Mononuclear cell (primary cell): Measurements from ENCODE around the gene LATS1. TPM values are rescaled to one million over a fixed set of nuclear protein-coding genes. Genes with fewer than 3 reads are reported as not detected.
A peak's percentile ranks its signal among the peaks of the same experiment; 100 is the strongest.
"Not testable (repeated sequence)": the region's sequence is repeated elsewhere in the genome, so short reads cannot be mapped to it uniquely, and the experiment has no call there.

Source experiments
- H3K27me3 ChIP-seq: 2 replicates; pipeline ENCODE4 v1.6.0; 2011; ENCODE audit warnings: low read length, control low read depth; ENCODE audit not compliant: insufficient read depth
- H3K4me1 ChIP-seq: 2 replicates; pipeline ENCODE4 v1.5.1; 2011; ENCODE audit warnings: mild to moderate bottlenecking, low read length, control low read depth; ENCODE audit not compliant: insufficient read depth
- H3K4me3 ChIP-seq: 2 replicates; pipeline ENCODE4 v1.5.1; 2011; ENCODE audit warnings: mild to moderate bottlenecking, low read length, moderate library complexity
- H3K9me3 ChIP-seq: 2 replicates; pipeline ENCODE4 v1.5.1; 2011; ENCODE audit warnings: low read depth, mild to moderate bottlenecking, control low read depth, low read length
- total RNA-seq: library from RNA; depleted of rRNA; stranded (reverse); fragments of >200 nt; gene quantifications from one replicate; pipeline ENCODE4 v1.2.3, GENCODE V29; 2012

The LATS1 gene
- total RNA-seq, 1 donor: 32.2 TPM

DNA sequence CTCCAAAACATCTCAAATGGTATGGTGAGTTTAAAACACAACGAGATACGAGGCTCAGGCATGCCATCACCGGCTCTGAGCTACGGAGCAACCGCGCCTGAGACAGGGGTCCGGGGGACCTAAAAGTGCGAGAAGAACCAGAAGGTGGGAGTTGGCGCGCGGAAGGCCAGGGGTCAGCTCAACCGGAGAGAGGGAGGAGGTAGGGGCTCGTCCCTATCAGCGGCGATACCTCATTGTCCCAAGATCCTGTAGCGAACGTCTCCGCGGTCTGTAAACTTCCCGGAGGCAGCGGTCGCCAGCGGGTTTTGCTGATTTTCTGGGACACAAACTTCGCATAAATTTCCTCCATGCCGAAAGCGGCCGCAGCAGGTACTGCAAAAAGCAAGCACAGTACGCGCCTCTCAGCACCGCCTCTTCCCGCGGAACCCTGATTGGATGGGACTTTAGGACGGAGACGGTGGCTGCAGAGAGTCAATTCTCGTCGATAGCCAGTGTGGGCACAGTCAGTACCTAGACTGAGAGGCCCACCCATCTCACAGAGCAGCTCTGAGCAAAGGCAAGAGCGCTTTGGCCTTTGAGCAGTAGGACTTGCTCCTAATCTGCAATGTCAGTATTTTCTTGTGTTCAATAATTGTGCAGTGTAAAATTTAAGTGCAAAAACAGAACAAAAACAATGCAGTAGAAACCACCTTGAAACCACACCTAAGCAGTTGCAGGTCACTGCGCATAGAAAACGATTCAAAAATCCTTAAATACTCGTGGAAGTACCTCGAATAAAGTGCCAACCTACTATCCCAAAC is 28.4 kb upstream of the LATS1 start, which contains the start of gene NUP43:
NUP43 (minus strand) TSS at position 383 of the 800 bp plus-strand sequence; CDS start at position 349, 34 bp downstream.
- Histone ChIP-seq H3K4me3 (peak within 1 kb of the TSS; percentile 73), H3K9me3 (no peaks in the 10 kb centered on the region)

GRCh38 chr6:149745252-149745651 is 27.4 kb upstream of the LATS1 start:
- not testable (repeated sequence) for H3K4me3 ChIP-seq
- H3K4me1 ChIP-seq: peaks cover 32% of the 10 kb centered on the region

More for the DNA sequence above, 28.4 kb upstream of the LATS1 start, which contains the start of gene NUP43:
- Histone ChIP-seq H3K27me3 (no peaks in the 10 kb centered on the region), H3K4me1 (peaks cover 43% of the 10 kb centered on the region)

GRCh38 chr6:149734915-149735314 is 17.0 kb upstream of the LATS1 start:
- H3K27me3 ChIP-seq: no peaks in the 10 kb centered on the region
- H3K4me3 ChIP-seq: no peak overlapping the region
- no peaks in the 10 kb centered on the region for H3K9me3 ChIP-seq
- H3K4me1 ChIP-seq: peaks cover 8% of the 10 kb centered on the region

More at GRCh38 chr6:149745252-149745651, 27.4 kb upstream of the LATS1 start:
- not testable (repeated sequence) for H3K9me3 ChIP-seq, H3K27me3 ChIP-seq

DNA sequence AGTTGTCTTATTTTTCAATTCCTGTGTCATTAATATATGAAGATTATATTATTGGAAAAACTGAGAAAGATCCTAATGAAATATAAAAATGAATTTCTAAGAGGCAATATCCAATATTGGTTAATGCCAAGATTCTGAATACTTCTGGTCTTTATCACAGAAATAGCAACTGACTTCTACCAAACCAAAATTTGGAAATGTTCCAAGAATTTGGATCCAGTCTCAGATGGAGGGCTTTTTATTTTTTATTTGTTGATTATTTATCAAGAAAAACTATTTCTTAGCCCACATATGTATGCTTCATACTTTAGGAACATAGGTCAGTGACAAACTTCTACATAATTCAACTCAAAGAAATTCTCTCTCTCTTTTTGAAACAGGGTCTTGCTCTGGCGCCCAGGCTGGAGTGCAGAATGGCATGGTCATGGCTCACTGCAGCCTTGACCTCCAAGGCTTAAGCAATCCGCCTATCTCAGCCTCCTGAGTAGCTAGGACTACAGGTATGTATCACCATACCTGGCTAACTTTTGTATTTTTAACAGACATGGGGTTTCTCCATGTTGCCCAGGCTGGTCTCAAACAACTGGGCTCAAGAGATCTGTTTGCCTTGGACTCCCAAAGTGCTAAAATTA is 15.3 kb upstream of the LATS1 start:
- Histone ChIP-seq H3K9me3 (no peaks in the 10 kb centered on the region), H3K27me3 (no peaks in the 10 kb centered on the region), H3K4me1 (peaks cover 25% of the 10 kb centered on the region), H3K4me3 (no peak overlapping the region)

- H3K9me3 ChIP-seq: no peaks in the 10 kb centered on the region
- no peaks in the 10 kb centered on the region for H3K27me3 ChIP-seq
- H3K4me1 ChIP-seq: peaks cover 28% of the 10 kb centered on the region
- H3K4me3 ChIP-seq: no peak overlapping the region
Measured at GRCh38 chr6:149729824-149730223, 11.9 kb upstream of the LATS1 start.

DNA sequence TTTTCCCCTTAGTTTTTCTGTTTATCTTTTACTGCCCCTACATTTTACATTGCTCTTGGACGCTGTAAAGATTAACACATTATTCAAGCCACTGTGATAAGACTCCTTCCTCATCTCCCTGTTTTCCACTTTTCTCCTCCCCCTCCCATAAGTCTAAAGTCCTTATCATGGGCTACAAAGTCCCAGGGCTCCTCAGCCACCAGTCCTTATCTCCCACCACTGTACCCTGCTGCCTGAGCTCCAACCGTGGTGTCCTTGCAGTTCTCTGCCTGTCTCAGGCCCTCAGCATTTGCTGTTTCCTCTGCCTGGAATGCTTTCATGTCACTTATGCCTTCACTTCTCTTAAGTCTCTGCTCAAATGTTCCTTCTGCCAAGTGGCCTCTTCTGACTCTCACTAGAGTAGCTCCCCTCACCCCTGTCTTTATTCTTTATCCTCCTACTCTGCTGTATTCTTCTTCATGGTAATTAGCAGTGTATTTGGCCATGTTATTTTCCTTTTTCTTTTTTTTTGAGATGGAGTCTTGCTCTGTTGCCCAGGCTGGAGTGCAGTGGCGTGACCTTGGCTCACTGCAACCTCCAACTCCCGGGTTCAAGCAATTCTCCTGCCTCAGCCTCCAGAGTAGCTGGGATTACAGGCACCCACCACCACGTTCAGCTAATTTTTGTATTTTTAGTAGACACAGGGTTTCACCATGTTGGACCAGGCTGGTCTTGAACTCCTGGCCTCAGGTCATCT is 10.8 kb upstream of the LATS1 start:
- H3K27me3 ChIP-seq: no peaks in the 10 kb centered on the region
- no peaks in the 10 kb centered on the region for H3K9me3 ChIP-seq
- H3K4me1 ChIP-seq: peaks cover 30% of the 10 kb centered on the region
- no peak overlapping the region for H3K4me3 ChIP-seq

GRCh38 chr6:149727793-149728498 is 10.0 kb upstream of the LATS1 start:
- Histone ChIP-seq H3K4me1 (peaks cover 34% of the 10 kb centered on the region), H3K4me3 (no peak overlapping the region), H3K27me3 (no peaks in the 10 kb centered on the region), H3K9me3 (no peaks in the 10 kb centered on the region)

GRCh38 chr6:149725785-149726184 is 7.9 kb upstream of the LATS1 start:
- no peaks in the 10 kb centered on the region for H3K9me3 ChIP-seq
- H3K4me3 ChIP-seq: no peak overlapping the region
- no peaks in the 10 kb centered on the region for H3K27me3 ChIP-seq
- peaks cover 34% of the 10 kb centered on the region for H3K4me1 ChIP-seq

DNA sequence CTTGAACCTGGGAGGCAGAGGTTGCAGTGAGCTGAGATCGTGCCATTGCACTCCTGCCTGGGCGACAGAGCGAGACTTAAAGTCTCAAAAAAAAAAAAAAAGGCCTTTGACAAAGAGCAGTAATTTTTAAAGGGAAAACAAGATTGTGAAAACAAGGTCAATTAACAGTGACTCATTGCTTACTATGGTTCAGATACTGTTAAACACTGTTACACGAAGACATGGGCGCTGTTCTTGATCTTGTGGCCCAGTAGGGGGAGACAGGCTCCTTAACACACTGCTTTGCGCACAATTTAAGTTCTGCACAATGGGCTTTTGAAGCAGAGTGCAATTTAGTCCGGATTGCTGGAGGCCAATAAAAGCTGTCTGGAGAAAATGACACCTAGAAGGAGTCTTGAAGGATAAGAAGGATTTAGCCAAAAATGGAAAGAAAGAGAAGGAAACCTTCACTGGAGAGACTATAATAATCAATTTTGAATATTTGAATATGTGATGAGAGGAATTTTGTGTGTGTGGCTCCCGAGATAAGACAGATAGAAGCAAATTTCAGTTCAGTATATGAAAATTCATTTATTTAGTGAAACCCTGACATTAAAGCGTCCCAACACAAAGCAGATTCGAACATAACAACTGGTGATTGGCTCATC is 6.0 kb upstream of the LATS1 start:
- peaks cover 18% of the 10 kb centered on the region for H3K4me1 ChIP-seq
- no peaks in the 10 kb centered on the region for H3K27me3 ChIP-seq
- no peak overlapping the region for H3K4me3 ChIP-seq
- H3K9me3 ChIP-seq: no peaks in the 10 kb centered on the region

DNA sequence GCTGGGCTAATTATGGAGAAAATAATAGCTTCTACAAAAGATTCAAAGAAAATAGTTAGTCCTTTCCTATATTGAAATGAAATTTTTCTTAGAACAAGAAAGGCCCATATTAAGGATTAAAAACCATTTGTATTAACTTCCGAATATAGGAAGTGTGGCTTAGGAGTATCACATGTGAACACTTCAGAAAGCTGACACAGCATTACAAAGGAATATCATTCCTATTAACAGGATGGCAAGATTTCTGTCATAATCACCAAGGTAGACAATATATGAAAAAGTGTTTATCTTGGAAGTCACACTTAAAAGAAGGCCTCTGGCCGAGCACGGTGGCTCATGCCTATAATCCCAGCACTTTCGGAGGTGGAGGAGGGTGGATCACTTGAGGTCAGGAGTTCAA is 5.4 kb upstream of the LATS1 start:
- H3K27me3 ChIP-seq: no peaks in the 10 kb centered on the region
- no peak overlapping the region for H3K4me3 ChIP-seq
- no peaks in the 10 kb centered on the region for H3K9me3 ChIP-seq
- H3K4me1 ChIP-seq: peaks cover 17% of the 10 kb centered on the region

GRCh38 chr6:149719531-149719930 is 1.6 kb upstream of the LATS1 start:
- Histone ChIP-seq H3K27me3 (no peaks in the 10 kb centered on the region), H3K4me3 (no peak overlapping the region), H3K4me1 (peaks cover 32% of the 10 kb centered on the region), H3K9me3 (no peaks in the 10 kb centered on the region)

DNA sequence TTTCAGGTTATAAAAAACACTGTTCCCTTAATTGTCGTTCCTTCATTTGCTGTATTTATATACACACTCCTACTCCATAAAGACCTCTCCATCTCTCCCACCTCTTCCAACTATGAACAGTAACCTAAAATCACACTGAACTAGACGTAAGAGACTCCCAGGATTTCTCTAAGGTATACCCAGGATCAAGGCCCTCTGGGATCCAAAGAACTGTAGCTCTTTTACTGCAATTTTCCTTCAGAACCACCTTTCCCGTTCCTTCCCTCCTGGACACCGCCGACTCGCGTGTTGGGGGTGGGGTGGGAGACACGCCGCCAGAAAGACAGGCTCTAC is 680 bp downstream of the LATS1 start:
- peak overlapping the region; percentile 98 for H3K4me3 ChIP-seq
- peaks cover 26% of the 10 kb centered on the region for H3K4me1 ChIP-seq

GRCh38 chr6:149716181-149716963 is 1.5 kb downstream of the LATS1 start:
- H3K27me3 ChIP-seq: no peaks in the 10 kb centered on the region
- no peaks in the 10 kb centered on the region for H3K9me3 ChIP-seq
- H3K4me1 ChIP-seq: peaks cover 31% of the 10 kb centered on the region
- peak overlapping the region; percentile 11 for H3K4me3 ChIP-seq

More for the DNA sequence above, 680 bp downstream of the LATS1 start:
- Histone ChIP-seq H3K9me3 (no peaks in the 10 kb centered on the region), H3K27me3 (no peaks in the 10 kb centered on the region)

DNA sequence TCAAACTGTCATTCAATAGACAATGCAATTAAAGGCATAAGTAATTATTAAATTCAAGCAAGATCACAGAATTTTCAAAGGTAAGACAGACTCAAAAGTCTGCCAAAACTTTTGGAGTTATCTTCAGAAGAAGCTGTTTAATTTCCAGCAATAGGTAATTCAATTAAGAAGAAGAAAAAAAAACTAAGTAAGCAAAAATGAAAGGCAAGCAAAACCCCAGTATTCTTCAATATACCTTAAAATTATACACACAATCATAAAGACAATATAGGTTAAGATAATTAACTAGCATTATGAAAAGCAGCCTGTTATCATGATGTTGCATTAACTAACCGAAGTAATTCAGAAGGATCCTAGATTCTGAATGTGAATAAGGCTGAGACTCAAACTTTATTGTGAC is 3.5 kb downstream of the LATS1 start:
- Histone ChIP-seq H3K9me3 (no peaks in the 10 kb centered on the region), H3K27me3 (no peaks in the 10 kb centered on the region), H3K4me3 (no peak overlapping the region), H3K4me1 (peaks cover 42% of the 10 kb centered on the region)
